ENCODE measurements around the gene PKP4.

Gene PKP4

GRCh38 chr2:158624961-158625360, 168.2 kb downstream of the PKP4 start:
- no peak overlapping the region for H3K4me2 ChIP-seq (ENCODE audit: low read depth, low read length, poor library complexity, severe bottlenecking)
- no peak for TF ChIP-seq CTCF (IDR thresholded peaks at IDR 0.05; ENCODE audit: insufficient read depth, low read length, poor library complexity, severe bottlenecking)
- no peak for TF ChIP-seq EZH2phosphoT487 (conservative IDR thresholded peaks at IDR 0.05; ENCODE audit: low read length)
- no peak overlapping the region for H2AFZ ChIP-seq (ENCODE audit: low read depth, low read length, severe bottlenecking)
- no peaks in the 10 kb centered on the region for H3K36me3 ChIP-seq (ENCODE audit: low read length)
- no peak overlapping the region for H3K4me3 ChIP-seq (ENCODE audit: insufficient read depth, low read length, poor library complexity, severe bottlenecking)
- no peaks in the 10 kb centered on the region for H3K9me3 ChIP-seq (ENCODE audit: insufficient read depth, low read length)
- no peaks in the 10 kb centered on the region for H3K79me2 ChIP-seq (ENCODE audit: insufficient read depth, low read length)
- H3F3A ChIP-seq (ENCODE audit: insufficient read depth): no peaks in the 10 kb centered on the region
- no peak overlapping the region for H3K9ac ChIP-seq (ENCODE audit: low read length)
- no peak overlapping the region for H3K27ac ChIP-seq (ENCODE audit: low read depth, low read length)
- H3K9me2 ChIP-seq (replicated peaks; ENCODE audit: insufficient read depth, low read length): no peaks in the 10 kb centered on the region
- H4K20me1 ChIP-seq (ENCODE audit: low read depth, low read length): no peaks in the 10 kb centered on the region
- H3K27me3 ChIP-seq (ENCODE audit: low read length): no peaks in the 10 kb centered on the region

- Histone ChIP-seq H3K36me3 (ENCODE audit: low read length) (no peaks in the 10 kb centered on the region), H3K9me3 (ENCODE audit: insufficient read depth, low read length) (no peaks in the 10 kb centered on the region), H3K4me2 (ENCODE audit: low read depth, low read length, poor library complexity, severe bottlenecking) (no peak overlapping the region)
Observed at GRCh38 chr2:158629116-158629515, 172.4 kb downstream of the PKP4 start.

GRCh38 chr2:158633261-158633660, 176.5 kb downstream of the PKP4 start:
- no peak overlapping the region for H3K4me2 ChIP-seq (ENCODE audit: low read depth, low read length, poor library complexity, severe bottlenecking)
- no peaks in the 10 kb centered on the region for H3K9me3 ChIP-seq (ENCODE audit: insufficient read depth, low read length)
- H3K27me3 ChIP-seq (ENCODE audit: low read length): no peaks in the 10 kb centered on the region
- H3K9ac ChIP-seq (ENCODE audit: low read length): no peak overlapping the region
- H3K36me3 ChIP-seq (ENCODE audit: low read length): no peaks in the 10 kb centered on the region
- no peak overlapping the region for H2AFZ ChIP-seq (ENCODE audit: low read depth, low read length, severe bottlenecking)
- no peaks in the 10 kb centered on the region for H4K20me1 ChIP-seq (ENCODE audit: low read depth, low read length)
- no peak overlapping the region for H3K27ac ChIP-seq (ENCODE audit: low read depth, low read length)
- H3K9me2 ChIP-seq (replicated peaks; ENCODE audit: insufficient read depth, low read length): no peaks in the 10 kb centered on the region
- no peak for TF ChIP-seq CTCF (IDR thresholded peaks at IDR 0.05; ENCODE audit: insufficient read depth, low read length, poor library complexity, severe bottlenecking)
- TF ChIP-seq EZH2phosphoT487 (conservative IDR thresholded peaks at IDR 0.05; ENCODE audit: low read length): no peak
- no peaks in the 10 kb centered on the region for H3F3A ChIP-seq (ENCODE audit: insufficient read depth)
- no peak overlapping the region for H3K4me3 ChIP-seq (ENCODE audit: insufficient read depth, low read length, poor library complexity, severe bottlenecking)
- no peaks in the 10 kb centered on the region for H3K79me2 ChIP-seq (ENCODE audit: insufficient read depth, low read length)

More at GRCh38 chr2:158629116-158629515, 172.4 kb downstream of the PKP4 start:
- H3K79me2 ChIP-seq (ENCODE audit: insufficient read depth, low read length): no peaks in the 10 kb centered on the region
- no peak overlapping the region for H3K4me3 ChIP-seq (ENCODE audit: insufficient read depth, low read length, poor library complexity, severe bottlenecking)
- H3F3A ChIP-seq (ENCODE audit: insufficient read depth): no peaks in the 10 kb centered on the region
- TF ChIP-seq CTCF (IDR thresholded peaks at IDR 0.05; ENCODE audit: insufficient read depth, low read length, poor library complexity, severe bottlenecking) (no peak), EZH2phosphoT487 (conservative IDR thresholded peaks at IDR 0.05; ENCODE audit: low read length) (no peak)
- no peak overlapping the region for H3K27ac ChIP-seq (ENCODE audit: low read depth, low read length)
- no peak overlapping the region for H3K9ac ChIP-seq (ENCODE audit: low read length)
- no peaks in the 10 kb centered on the region for H3K27me3 ChIP-seq (ENCODE audit: low read length)
- no peak overlapping the region for H2AFZ ChIP-seq (ENCODE audit: low read depth, low read length, severe bottlenecking)
- H3K9me2 ChIP-seq (replicated peaks; ENCODE audit: insufficient read depth, low read length): no peaks in the 10 kb centered on the region
- H4K20me1 ChIP-seq (ENCODE audit: low read depth, low read length): no peaks in the 10 kb centered on the region
